ENCODE measurements around the gene ING3. TPM values are rescaled to one million over a fixed set of nuclear protein-coding genes. Genes with fewer than 3 reads are reported as not detected.
A peak's percentile ranks its signal among the peaks of the same experiment; 100 is the strongest.

ING3 gene
- total RNA-seq, 1 donor from 2014 or later, result 6.8 TPM

DNA sequence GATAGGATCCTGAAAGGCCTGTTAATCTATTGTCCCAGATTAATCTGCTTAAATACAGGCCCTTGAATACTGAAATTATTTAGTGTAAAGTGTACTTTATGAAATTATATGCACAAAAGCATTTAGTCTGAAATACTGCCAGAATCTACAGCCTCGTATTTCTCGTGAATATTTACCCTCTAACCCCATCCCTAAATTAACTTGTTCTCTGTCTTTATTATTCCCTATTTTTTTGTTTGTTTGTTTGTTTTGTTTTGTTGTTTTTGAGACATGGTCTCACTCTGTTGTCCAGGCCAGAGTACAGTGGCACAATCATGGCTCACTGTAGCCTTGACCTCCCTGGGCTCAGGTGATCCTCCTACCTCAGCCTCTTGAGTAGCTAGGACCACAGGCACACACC is 35.3 kb downstream of the ING3 start:
- no peaks in the 10 kb centered on the region for H3K4me1 ChIP-seq
- no peaks in the 10 kb centered on the region for H3K36me3 ChIP-seq
- no peak overlapping the region for H3K27ac ChIP-seq
- TF ChIP-seq, protein P1, sequence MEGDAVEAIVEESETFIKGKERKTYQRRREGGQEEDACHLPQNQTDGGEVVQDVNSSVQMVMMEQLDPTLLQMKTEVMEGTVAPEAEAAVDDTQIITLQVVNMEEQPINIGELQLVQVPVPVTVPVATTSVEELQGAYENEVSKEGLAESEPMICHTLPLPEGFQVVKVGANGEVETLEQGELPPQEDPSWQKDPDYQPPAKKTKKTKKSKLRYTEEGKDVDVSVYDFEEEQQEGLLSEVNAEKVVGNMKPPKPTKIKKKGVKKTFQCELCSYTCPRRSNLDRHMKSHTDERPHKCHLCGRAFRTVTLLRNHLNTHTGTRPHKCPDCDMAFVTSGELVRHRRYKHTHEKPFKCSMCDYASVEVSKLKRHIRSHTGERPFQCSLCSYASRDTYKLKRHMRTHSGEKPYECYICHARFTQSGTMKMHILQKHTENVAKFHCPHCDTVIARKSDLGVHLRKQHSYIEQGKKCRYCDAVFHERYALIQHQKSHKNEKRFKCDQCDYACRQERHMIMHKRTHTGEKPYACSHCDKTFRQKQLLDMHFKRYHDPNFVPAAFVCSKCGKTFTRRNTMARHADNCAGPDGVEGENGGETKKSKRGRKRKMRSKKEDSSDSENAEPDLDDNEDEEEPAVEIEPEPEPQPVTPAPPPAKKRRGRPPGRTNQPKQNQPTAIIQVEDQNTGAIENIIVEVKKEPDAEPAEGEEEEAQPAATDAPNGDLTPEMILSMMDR (IDR thresholded peaks at IDR 0.05), result no peak
- no peaks in the 10 kb centered on the region for H3K27me3 ChIP-seq
- no peak for DNase-seq (ENCODE audit: low spot score in 2 of 2)
- H3K4me3 ChIP-seq, result no peak overlapping the region
- H3K9me3 ChIP-seq, result no peaks in the 10 kb centered on the region
- intact Hi-C loops (cut with DNase I), result loop anchor here (5.0 kb wide), 1 partner anchor 41 kb away; no protein-coding TSS in a partner anchor

DNA sequence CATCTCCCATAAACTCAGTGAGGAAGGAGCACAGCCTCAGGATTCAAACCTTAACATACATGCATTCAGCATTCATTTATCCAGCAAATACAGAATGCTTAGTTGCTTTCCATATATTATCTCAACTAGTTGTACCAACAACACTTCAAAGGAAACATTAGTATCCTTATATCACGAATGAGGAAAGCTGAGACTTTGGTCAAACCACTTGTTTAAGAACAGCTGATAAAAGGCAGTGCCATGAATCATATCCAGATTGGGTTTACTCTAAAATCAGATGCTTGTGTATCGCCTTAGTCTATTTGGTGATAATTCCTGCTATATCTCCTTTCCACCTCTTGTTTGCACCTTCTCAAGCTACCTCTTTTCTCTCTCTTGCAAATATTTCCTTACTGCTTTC is 36.1 kb downstream of the ING3 start:
- H3K27ac ChIP-seq, result no peak overlapping the region
- intact Hi-C loops (cut with DNase I), result loop anchor here (1.0 to 5.0 kb wide), 3 partner anchors 41 to 122 kb away; no protein-coding TSS in a partner anchor
- H3K27me3 ChIP-seq, result no peaks in the 10 kb centered on the region
- no peaks in the 10 kb centered on the region for H3K9me3 ChIP-seq
- DNase-seq (ENCODE audit: low spot score in 2 of 2), result no peak
- H3K36me3 ChIP-seq, result no peaks in the 10 kb centered on the region
- no peak overlapping the region for H3K4me3 ChIP-seq
- TF ChIP-seq, protein P1 (IDR thresholded peaks at IDR 0.05), result no peak
- H3K4me1 ChIP-seq, result no peaks in the 10 kb centered on the region

DNA sequence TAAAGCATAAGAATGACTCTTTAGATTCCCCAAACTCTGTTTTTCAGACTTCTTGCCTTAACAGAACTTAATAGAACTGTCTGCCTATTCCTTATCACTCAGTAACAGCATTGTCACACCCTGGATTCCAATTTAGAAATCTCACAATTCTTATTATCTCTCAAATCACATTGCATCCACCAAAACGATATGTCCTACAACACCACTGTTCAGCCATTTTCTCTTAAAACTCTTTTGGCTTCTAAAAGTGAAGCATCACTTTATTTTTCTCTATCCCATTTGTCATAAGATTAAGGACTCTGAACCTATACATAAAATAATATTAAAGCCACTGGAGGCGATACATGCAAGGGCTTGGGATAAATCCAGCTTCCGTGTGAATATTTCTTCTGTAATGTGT is 36.7 kb downstream of the ING3 start:
- DNase-seq (ENCODE audit: low spot score in 2 of 2), result no peak
- H3K36me3 ChIP-seq, result no peaks in the 10 kb centered on the region
- no peaks in the 10 kb centered on the region for H3K4me1 ChIP-seq
- H3K27me3 ChIP-seq, result no peaks in the 10 kb centered on the region
- TF ChIP-seq, protein P1 (IDR thresholded peaks at IDR 0.05), result no peak
- H3K9me3 ChIP-seq, result no peaks in the 10 kb centered on the region
- peak overlapping the region in 1 of 2 donors; percentile 34 for H3K27ac ChIP-seq
- H3K4me3 ChIP-seq, result no peak overlapping the region
- intact Hi-C loops (cut with DNase I), result loop anchor here (1.0 to 5.0 kb wide), 3 partner anchors 40 to 121 kb away; no protein-coding TSS in a partner anchor

DNA sequence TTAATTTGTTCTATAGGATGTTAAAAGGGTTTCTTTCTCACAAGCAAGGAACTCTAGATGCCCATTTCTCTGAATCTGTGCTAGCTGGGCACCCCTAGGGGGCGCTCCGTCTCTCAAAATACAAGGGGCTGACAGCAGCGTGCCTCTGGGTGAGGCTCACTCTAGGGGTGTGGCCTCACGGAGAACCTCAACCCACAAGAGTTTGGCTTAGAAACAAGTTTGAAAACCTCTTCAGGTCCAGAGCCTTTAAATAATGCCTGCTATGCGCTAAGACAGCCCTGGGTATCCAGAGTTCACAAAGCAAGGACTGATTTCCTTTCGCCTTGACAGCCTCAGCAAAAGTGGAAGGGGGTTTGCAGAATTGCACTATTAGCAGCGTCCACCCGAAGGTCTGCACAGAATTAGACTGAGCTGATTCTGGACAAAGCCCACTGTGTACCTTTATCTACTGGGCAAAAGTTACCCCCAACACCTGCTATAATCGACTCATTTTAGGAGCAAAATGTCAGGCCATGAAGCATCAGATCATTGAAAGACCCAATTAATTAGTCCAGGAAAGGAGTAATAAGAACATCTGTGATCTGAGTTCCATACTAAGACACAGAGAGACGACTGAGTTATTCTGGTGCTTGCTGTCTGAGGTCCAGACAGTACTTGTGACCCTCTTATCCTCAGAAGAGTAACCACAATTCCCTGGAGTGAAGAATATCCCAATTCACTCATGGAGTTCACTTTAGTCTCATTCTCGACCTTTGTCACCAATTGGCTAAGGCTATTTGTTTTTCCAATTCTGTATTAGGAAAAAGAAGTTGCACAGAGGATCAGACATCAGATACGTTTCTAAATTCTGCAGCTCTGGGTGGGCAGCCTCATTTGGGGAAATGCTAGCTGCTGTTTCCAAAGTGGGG is 37.4 kb downstream of the ING3 start:
- Histone ChIP-seq H3K27me3 (no peaks in the 10 kb centered on the region), H3K9me3 (no peaks in the 10 kb centered on the region), H3K4me3 (peak overlapping the region; percentile 57 to 68), H3K4me1 (peaks cover 0 to 3% of the 10 kb centered on the region in 2 donors), H3K27ac (peak overlapping the region; percentile 88 to 91), H3K36me3 (no peaks in the 10 kb centered on the region)
- intact Hi-C loops (cut with DNase I), result loop anchor here (1.0 to 5.0 kb wide), 3 partner anchors 39 to 120 kb away; no protein-coding TSS in a partner anchor
- TF ChIP-seq, protein P1 (IDR thresholded peaks at IDR 0.05), result peak; percentile 87 to 94 (median 88)
- peak; percentile 76 to 96 for DNase-seq (ENCODE audit: low spot score in 2 of 2)

DNA sequence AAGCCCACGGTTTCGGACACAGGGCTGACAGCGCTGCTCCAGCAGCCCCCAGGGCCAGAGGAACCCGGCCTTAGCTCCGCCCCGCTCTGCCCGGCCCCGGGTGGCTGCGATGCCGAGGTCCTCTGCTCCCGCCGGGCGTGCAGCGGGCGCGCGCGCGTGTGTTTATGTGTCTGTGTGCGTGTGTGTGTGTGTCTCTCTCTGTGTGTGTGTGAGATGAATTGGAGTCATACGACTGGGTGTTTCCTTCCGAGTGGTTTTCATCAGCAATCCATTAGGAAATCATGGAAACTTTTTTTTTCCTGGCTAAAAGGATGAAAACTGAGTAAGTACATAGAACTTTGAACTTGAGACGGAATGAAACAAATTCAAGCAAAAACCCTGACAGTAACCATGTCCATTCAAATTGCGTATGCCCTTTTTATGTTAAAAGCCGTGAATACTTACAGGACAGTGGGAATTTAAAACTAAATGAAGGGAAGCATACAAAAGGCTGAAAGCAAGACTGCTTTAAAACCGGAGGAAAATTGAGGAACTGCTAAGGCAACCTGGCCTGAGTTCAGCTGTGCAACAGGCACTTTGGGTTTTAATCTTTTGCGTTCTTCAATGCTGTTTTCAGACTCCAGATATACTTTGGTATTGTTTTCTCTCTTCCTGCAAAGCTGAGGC is 38.1 kb downstream of the ING3 start, which contains the start of gene CPED1:
CPED1 (plus strand) TSS at position 121 of the 666 bp plus-strand sequence. CDS start 911 bp downstream, outside the sequence.
- H3K36me3 ChIP-seq, result no peaks in the 10 kb centered on the region
- DNase-seq (ENCODE audit: low spot score in 2 of 2), result peak; percentile 67 to 89
- H3K27me3 ChIP-seq, result no peaks in the 10 kb centered on the region
- peaks cover under 1 to 6% of the 10 kb centered on the region in 2 donors for H3K4me1 ChIP-seq
- intact Hi-C loops (cut with DNase I), result loop anchor here (5.0 kb wide), 1 partner anchor 39 kb away; no protein-coding TSS in a partner anchor
- H3K9me3 ChIP-seq, result no peaks in the 10 kb centered on the region
- H3K4me3 ChIP-seq, result peak within 1 kb of the TSS; percentile 57 to 68
- TF ChIP-seq, protein P1 (IDR thresholded peaks at IDR 0.05), result no peak
- H3K27ac ChIP-seq, result peak within 1 kb of the TSS; percentile 88 to 91

Data from ascending aorta (tissue), 2 donors.